NCI-H2107 treated with DMSO at 0.1 percent for 48 hours (cell line): ENCODE measurements around the gene CCDC6.

Experiments used
- DNase-seq: peaks from one replicate; lab custom pipeline; 2025; ENCODE audit not compliant: unreplicated experiment; lab: John Stamatoyannopoulos, UW

Gene CCDC6

GRCh38 chr10:59852670-59853069 lies 53.7 kb downstream of the CCDC6 start:
- no peak for DNase-seq

GRCh38 chr10:59851864-59852263 lies 54.5 kb downstream of the CCDC6 start:
- no peak for DNase-seq

GRCh38 chr10:59847888-59848287 lies 58.5 kb downstream of the CCDC6 start:
- no peak for DNase-seq

GRCh38 chr10:59847326-59847725 lies 59.0 kb downstream of the CCDC6 start:
- no peak for DNase-seq

GRCh38 chr10:59844436-59844835 lies 61.9 kb downstream of the CCDC6 start:
- no peak for DNase-seq

- no peak for DNase-seq
Measured at GRCh38 chr10:59843748-59844147, 62.6 kb downstream of the CCDC6 start.

GRCh38 chr10:59839576-59839975 lies 66.8 kb downstream of the CCDC6 start:
- no peak for DNase-seq

- DNase-seq: no peak
Measured at GRCh38 chr10:59838085-59838789, 68.1 kb downstream of the CCDC6 start.

GRCh38 chr10:59833810-59834209 lies 72.5 kb downstream of the CCDC6 start:
- DNase-seq: no peak

- no peak for DNase-seq
Measured at GRCh38 chr10:59832506-59832905, 73.8 kb downstream of the CCDC6 start.

GRCh38 chr10:59831658-59832503 lies 74.5 kb downstream of the CCDC6 start:
- no peak for DNase-seq

- no peak for DNase-seq
Measured at GRCh38 chr10:59830601-59831259, 75.6 kb downstream of the CCDC6 start.

- DNase-seq: no peak
Measured at GRCh38 chr10:59829601-59830000, 76.8 kb downstream of the CCDC6 start.

- DNase-seq: no peak
Measured at GRCh38 chr10:59829024-59829423, 77.3 kb downstream of the CCDC6 start.

- DNase-seq: no peak
Measured at GRCh38 chr10:59825932-59826331, 80.4 kb downstream of the CCDC6 start.

GRCh38 chr10:59823751-59824150 lies 82.6 kb downstream of the CCDC6 start:
- no peak for DNase-seq

- no peak for DNase-seq
Measured at GRCh38 chr10:59823111-59823510, 83.2 kb downstream of the CCDC6 start.

- DNase-seq: no peak
Measured at GRCh38 chr10:59820471-59820870, 85.9 kb downstream of the CCDC6 start.

GRCh38 chr10:59819683-59820082 lies 86.7 kb downstream of the CCDC6 start:
- no peak for DNase-seq

- DNase-seq: no peak
Measured at GRCh38 chr10:59819265-59819664, 87.1 kb downstream of the CCDC6 start.

- DNase-seq: no peak
Measured at GRCh38 chr10:59817773-59818172, 88.6 kb downstream of the CCDC6 start.

GRCh38 chr10:59814878-59815277 lies 91.5 kb downstream of the CCDC6 start:
- no peak for DNase-seq
